Measurements from ENCODE around the gene SRC.

- no peak for TF ChIP-seq CTCF (IDR thresholded peaks at IDR 0.05)
- TF ChIP-seq EZH2 (IDR thresholded peaks at IDR 0.05), result no peak
Observed at GRCh38 chr20:37315452-37316110, 30.4 kb upstream of the SRC start.
